RWPE2 (cell line): ENCODE data around the gene SPRR2F.
"Not testable (repeated sequence)": the region's sequence is repeated elsewhere in the genome, so short reads cannot be mapped to it uniquely, and the experiment has no call there.

Source experiments
- ATAC-seq: fragments of 200-7000 bp; cut with Tn5 transposase; 3 replicates; pipeline ENCODE4 v1.9.1; 2021; ENCODE audit warnings: low read depth
- DNase-seq: peaks from one replicate; pipeline ENCODE4 v3.0.0-alpha.2; 2020; ENCODE audit warnings: low spot score
- H3K27ac ChIP-seq: fragments of 450-650 bp; 2 replicates; pipeline ENCODE4 v1.5.1; 2017; ENCODE audit warnings: mild to moderate bottlenecking; ENCODE audit not compliant: poor library complexity, severe bottlenecking
- H3K27me3 ChIP-seq: fragments of 250-450 bp; sonication (Bioruptor Pico); 2 replicates; pipeline ENCODE4 v1.5.1; 2021; ENCODE audit warnings: mild to moderate bottlenecking, moderate library complexity; ENCODE audit not compliant: insufficient read depth, poor library complexity, severe bottlenecking
- H3K36me3 ChIP-seq: fragments of 250-450 bp; sonication (Bioruptor Pico); 2 replicates; pipeline ENCODE4 v1.5.1; 2020; ENCODE audit warnings: low read depth, mild to moderate bottlenecking, moderate library complexity
- H3K4me1 ChIP-seq: fragments of 250-450 bp; sonication (Bioruptor Pico); 2 replicates; pipeline ENCODE4 v1.5.1; 2021; ENCODE audit warnings: mild to moderate bottlenecking, moderate library complexity; ENCODE audit not compliant: insufficient read depth, poor library complexity, severe bottlenecking
- H3K4me3 ChIP-seq: fragments of 250-450 bp; sonication (Bioruptor Pico); 2 replicates; pipeline ENCODE4 v1.5.1; 2021; ENCODE audit warnings: mild to moderate bottlenecking, moderate library complexity; ENCODE audit not compliant: severe bottlenecking
- H3K9me3 ChIP-seq: fragments of 250-450 bp; sonication (Bioruptor Pico); 2 replicates; pipeline ENCODE4 v1.5.1; 2021; ENCODE audit warnings: mild to moderate bottlenecking, moderate library complexity; ENCODE audit not compliant: severe bottlenecking
- TF ChIP-seq, protein P1 (sequence below): fragments of 450-650 bp; IDR thresholded peaks from one replicate; pipeline ENCODE4 v1.5.1; 2017; ENCODE audit warnings: mild to moderate bottlenecking, moderate library complexity; ENCODE audit not compliant: poor library complexity, severe bottlenecking

Gene SPRR2F

DNA sequence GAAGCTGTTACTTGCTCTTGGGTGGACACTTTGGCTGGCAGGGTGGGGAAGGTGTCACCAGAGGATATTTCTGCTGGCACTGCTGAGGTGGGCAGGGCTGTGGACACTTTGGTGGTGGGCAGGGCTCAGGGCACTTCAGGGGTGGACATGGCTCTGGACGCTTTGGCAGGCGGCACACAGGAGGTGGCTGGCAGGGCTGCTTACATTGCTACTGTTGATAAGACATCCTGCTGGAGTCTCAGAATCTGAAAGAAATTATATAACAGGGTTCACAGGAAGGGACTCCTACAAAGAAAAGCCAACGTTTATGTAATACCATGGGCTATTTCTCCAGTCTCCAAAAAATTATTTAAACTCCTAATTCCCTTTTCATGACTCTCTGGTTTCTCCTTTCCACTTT is 27.2 kb upstream of the SPRR2F start:
- Histone ChIP-seq H3K27me3 (no peaks in the 10 kb centered on the region), H3K4me1 (no peaks in the 10 kb centered on the region), H3K36me3 (no peaks in the 10 kb centered on the region), H3K9me3 (no peaks in the 10 kb centered on the region), H3K4me3 (no peak overlapping the region), H3K27ac (no peak overlapping the region)
- DNase-seq = no peak
- TF ChIP-seq, protein P1, sequence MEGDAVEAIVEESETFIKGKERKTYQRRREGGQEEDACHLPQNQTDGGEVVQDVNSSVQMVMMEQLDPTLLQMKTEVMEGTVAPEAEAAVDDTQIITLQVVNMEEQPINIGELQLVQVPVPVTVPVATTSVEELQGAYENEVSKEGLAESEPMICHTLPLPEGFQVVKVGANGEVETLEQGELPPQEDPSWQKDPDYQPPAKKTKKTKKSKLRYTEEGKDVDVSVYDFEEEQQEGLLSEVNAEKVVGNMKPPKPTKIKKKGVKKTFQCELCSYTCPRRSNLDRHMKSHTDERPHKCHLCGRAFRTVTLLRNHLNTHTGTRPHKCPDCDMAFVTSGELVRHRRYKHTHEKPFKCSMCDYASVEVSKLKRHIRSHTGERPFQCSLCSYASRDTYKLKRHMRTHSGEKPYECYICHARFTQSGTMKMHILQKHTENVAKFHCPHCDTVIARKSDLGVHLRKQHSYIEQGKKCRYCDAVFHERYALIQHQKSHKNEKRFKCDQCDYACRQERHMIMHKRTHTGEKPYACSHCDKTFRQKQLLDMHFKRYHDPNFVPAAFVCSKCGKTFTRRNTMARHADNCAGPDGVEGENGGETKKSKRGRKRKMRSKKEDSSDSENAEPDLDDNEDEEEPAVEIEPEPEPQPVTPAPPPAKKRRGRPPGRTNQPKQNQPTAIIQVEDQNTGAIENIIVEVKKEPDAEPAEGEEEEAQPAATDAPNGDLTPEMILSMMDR = no peak
- ATAC-seq = no peak

GRCh38 chr1:153133743-153134142 is 20.4 kb upstream of the SPRR2F start:
- ATAC-seq = no peak
- no peaks in the 10 kb centered on the region for H3K27me3 ChIP-seq

GRCh38 chr1:153133267-153133666 is 20.0 kb upstream of the SPRR2F start:
- DNase-seq (no peak), ATAC-seq (no peak)
- Histone ChIP-seq H3K4me1 (peaks cover 3% of the 10 kb centered on the region), H3K27me3 (no peaks in the 10 kb centered on the region), H3K36me3 (no peaks in the 10 kb centered on the region), H3K4me3 (no peak overlapping the region), H3K27ac (no peak overlapping the region), H3K9me3 (no peaks in the 10 kb centered on the region)
- TF ChIP-seq, protein P1 = no peak

More at GRCh38 chr1:153133743-153134142, 20.4 kb upstream of the SPRR2F start:
- H3K4me1 ChIP-seq = peaks cover 3% of the 10 kb centered on the region
- TF ChIP-seq, protein P1 = no peak
- no peaks in the 10 kb centered on the region for H3K36me3 ChIP-seq
- H3K9me3 ChIP-seq = no peaks in the 10 kb centered on the region
- H3K27ac ChIP-seq = no peak overlapping the region
- no peak overlapping the region for H3K4me3 ChIP-seq
- DNase-seq = no peak

DNA sequence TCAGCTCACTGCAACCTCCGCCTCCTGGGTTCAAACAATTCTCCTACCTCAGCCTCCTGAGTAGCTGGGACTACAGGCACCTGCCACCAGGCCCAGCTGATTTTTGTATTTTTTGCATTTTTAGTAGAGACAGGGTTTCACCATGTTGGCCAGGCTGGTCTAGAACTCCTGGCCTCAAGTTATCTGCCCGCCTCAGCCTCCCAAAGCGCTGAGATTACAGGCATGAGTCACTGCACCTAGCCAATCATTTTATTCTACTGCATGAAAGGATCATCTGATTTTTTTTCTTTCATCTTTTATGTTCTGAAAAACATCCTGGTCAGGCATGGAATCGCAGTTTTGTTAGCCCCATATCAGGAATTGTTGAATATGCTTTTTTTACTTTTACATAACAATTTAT is 15.4 kb upstream of the SPRR2F start:
- not testable (repeated sequence) for H3K4me3 ChIP-seq, H3K27ac ChIP-seq, H3K9me3 ChIP-seq, ATAC-seq, H3K4me1 ChIP-seq, H3K36me3 ChIP-seq, H3K27me3 ChIP-seq, DNase-seq

DNA sequence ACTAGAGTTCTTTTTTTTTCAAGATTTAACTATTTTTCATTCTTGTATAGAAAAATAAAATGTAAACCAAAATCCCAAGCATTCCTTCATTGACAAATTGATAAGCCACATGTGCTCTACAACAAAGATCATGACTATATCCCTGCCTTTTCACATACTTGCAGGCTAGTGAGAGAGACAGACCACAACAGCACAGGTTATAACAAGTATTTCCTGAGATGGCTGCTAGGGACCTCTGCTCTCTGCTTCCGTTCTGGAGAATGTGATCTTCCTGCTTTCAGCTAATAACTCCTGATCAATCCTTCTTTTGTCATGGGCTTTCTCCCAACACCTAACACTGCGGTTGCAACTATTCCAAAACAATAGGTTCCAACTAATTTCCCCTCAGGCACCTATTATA is 14.0 kb upstream of the SPRR2F start:
- DNase-seq (no peak), ATAC-seq (no peak)
- Histone ChIP-seq H3K27ac (no peak overlapping the region), H3K9me3 (peaks cover 5% of the 10 kb centered on the region), H3K4me1 (peaks cover 15% of the 10 kb centered on the region), H3K4me3 (no peak overlapping the region), H3K36me3 (no peaks in the 10 kb centered on the region), H3K27me3 (no peaks in the 10 kb centered on the region)
- TF ChIP-seq, protein P1 = no peak
